Epithelial cell of proximal tubule (primary cell): ENCODE data around the gene SH2D5. TPM values are rescaled to one million over a fixed set of nuclear protein-coding genes. Genes with fewer than 3 reads are reported as not detected.
"Not testable (repeated sequence)": the region's sequence is repeated elsewhere in the genome, so short reads cannot be mapped to it uniquely, and the experiment has no call there.

ENCODE experiments used
- DNase-seq: peaks from one replicate; pipeline ENCODE4 v3.0.0-alpha.2; 2011; ENCODE audit warnings: low read depth
- H3K4me3 ChIP-seq: 2 replicates; pipeline ENCODE4 v1.5.1; 2011; ENCODE audit warnings: low read depth, mild to moderate bottlenecking, low read length
- total RNA-seq: library from RNA; depleted of rRNA; stranded (reverse); fragments of >200 nt; gene quantifications from 2 replicates; pipeline ENCODE4 v1.2.3, GENCODE V29; 2015
- TF ChIP-seq, protein P1 (sequence below): conservative IDR thresholded peaks from 2 replicates; pipeline ENCODE4 v1.5.1; 2012; ENCODE audit warnings: low read depth, mild to moderate bottlenecking, low read length

SH2D5 gene
- total RNA-seq, 1 donor from 2014 or later = 15.2 TPM

DNA sequence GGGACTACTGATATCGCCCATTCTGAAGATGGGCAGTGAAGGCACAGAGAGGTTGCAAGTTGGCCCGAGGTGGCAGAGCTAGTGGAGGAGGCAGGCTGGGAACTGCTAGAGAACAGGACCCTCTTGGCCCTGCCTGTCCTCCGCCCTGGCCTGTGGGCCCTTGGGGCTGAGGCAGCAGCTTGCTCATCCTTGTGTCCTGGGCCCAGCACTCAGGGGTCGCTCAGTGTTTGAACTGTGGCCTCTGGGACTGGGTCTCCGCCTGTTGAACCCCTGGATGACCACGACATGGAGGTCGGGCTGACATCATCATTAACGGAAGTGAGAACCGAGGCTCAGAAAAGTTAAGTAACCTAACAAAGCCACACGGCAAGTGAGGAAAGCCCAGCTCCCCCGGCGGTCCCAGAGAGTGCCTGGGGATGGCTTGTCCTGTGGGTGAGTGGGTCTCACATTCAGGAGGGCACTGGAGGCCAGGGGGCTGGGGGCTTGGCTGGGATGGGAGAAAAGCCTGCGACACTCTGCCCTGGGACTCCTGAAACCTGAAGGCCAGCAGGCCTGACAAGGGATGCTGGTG, 48.4 kb downstream of the SH2D5 start:
- DNase-seq = no peak
- TF ChIP-seq, protein P1, sequence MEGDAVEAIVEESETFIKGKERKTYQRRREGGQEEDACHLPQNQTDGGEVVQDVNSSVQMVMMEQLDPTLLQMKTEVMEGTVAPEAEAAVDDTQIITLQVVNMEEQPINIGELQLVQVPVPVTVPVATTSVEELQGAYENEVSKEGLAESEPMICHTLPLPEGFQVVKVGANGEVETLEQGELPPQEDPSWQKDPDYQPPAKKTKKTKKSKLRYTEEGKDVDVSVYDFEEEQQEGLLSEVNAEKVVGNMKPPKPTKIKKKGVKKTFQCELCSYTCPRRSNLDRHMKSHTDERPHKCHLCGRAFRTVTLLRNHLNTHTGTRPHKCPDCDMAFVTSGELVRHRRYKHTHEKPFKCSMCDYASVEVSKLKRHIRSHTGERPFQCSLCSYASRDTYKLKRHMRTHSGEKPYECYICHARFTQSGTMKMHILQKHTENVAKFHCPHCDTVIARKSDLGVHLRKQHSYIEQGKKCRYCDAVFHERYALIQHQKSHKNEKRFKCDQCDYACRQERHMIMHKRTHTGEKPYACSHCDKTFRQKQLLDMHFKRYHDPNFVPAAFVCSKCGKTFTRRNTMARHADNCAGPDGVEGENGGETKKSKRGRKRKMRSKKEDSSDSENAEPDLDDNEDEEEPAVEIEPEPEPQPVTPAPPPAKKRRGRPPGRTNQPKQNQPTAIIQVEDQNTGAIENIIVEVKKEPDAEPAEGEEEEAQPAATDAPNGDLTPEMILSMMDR = no peak
- H3K4me3 ChIP-seq = no peak overlapping the region

DNA sequence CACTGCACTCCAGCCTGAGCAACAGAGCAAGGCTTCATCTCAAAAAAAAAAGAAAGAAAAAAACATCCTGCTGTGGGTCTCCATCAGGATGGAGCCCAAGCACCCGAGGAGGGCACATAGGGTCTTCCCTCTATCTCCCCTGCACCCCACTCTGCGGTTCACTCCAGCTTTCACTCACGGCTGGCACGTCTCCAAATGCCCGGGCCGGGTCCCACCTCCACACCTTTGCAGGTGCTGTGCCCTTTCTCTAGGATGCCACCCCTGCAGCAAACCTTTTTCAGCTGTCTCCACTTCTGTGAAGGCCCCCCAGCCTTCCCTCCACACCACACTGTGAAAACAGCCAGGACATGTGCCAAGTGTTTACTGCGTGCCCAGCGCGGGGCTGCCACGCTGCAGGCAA, 48.9 kb downstream of the SH2D5 start:
- no peak for DNase-seq
- no peak overlapping the region for H3K4me3 ChIP-seq
- TF ChIP-seq, protein P1 = no peak

DNA sequence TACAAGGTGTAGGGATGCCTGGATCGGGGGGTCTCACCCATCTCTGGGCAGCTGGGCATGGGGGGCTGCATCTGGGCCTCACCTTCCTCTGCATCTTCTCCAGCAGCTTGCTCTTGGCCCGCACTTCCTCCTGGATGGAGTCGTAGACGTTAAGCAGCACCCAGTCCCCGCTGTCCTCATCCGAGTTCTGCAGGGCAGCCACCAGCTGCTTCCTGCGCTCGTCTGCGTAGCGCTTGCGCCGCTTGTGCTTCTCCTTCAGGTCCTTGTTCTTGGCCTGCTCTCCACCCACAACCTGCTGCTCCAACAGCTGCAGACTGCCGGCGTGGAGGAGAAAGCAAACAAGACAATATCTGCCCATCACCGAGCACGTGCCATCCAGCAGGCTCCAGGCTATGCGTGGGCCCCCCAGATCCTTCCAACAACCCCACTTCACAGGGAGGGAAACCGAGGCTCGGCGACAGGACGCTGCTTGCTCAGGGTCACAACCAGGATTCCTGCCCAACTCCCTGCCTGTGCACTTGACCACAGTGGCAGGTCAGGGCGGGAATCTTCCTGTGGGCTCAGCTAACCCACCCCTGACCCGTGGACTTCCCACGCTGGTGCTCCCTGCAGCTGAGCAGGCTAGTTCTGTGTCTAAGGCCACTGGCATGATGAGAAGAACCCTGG, 49.8 kb downstream of the SH2D5 start:
- DNase-seq = no peak
- TF ChIP-seq, protein P1 = no peak

DNA sequence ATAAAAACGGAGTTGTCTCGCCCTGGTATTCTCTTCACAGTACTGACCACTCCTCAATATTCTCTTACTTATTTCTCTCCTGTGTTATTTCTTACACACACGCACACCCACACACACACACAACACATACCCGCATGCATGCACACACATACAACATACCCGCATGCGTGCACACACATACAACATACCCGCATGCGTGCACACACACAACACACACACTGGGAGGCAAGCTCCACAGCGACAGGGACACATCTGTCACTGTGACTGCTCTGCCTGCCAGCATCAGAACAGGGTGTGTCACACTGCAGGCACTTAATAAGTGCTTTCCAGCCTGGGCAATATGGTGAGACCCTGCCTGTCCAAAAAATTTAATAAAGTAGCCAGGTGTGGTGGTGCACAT, 50.5 kb downstream of the SH2D5 start:
- DNase-seq = no peak
- TF ChIP-seq, protein P1 = no peak

More for the DNA sequence above, 49.8 kb downstream of the SH2D5 start:
- no peak overlapping the region for H3K4me3 ChIP-seq

DNA sequence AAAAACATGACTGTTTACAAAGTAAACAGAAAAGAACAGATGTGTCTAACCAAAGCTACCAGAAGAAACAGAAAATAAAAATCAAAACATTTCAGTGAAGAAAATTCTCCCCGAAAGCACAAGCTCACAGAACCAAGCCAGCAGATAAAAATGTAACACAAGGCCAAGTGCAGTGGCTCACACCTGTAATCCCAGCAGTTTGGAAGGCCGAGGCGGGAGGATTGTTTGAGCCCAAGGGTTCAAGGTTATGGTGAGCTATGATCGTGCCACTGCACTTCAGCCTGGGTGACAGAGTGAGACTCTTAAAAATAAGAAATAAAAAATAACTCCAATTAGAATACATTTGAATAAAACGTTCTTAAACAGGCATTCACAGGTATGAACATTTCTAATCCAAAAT, 52.2 kb downstream of the SH2D5 start:
- TF ChIP-seq, protein P1 = no peak
- DNase-seq = no peak
- H3K4me3 ChIP-seq = no peak overlapping the region

More for the DNA sequence above, 50.5 kb downstream of the SH2D5 start:
- H3K4me3 ChIP-seq = no peak overlapping the region

DNA sequence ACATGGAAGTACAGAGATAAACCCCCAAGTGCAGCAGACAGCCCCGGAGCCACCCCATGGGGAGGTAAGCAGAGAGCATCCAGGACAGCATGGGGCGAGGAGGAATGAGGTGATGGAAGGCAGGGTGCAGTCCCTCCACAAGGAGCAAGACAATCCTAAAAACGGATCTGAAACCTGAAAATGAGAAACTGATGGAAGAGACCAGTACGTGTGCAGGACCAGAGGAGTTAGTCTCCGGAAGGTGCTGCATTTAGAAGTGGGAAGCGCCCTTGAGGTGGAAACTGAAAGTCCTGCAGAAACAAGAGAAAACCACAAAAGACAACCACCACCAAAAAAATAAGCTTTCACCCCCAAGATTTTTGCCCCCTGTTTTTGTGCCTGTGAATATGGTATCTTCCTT, 53.9 kb downstream of the SH2D5 start:
- TF ChIP-seq, protein P1 = no peak
- no peak for DNase-seq
- H3K4me3 ChIP-seq = no peak overlapping the region

DNA sequence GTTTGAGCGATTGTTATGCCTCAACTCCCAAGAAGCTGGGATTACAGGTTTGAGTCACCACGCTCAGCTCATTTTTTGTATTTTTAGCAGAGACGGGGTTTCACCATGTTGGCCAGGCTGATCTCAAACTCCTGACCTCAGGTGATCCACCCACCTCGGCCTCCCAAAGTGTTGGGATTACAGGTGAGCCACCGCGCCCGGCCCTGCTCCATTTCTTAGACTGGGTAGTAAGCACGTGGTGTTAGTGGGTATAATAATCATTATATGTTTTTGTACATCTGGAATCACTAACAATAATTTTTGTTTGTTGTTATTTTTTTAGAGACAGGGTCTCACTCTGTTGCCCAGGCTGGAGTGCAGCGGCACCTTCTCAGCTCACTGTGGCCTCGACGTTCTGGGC, 58.9 kb downstream of the SH2D5 start:
- H3K4me3 ChIP-seq = not testable (repeated sequence)

More for the DNA sequence above, 58.9 kb downstream of the SH2D5 start:
- DNase-seq = not testable (repeated sequence)
